Globus pallidus (tissue), 1 donor: ENCODE results near the gene CUL1.

ENCODE experiments used
- DNase-seq: peaks from one replicate; pipeline ENCODE4 v3.0.0-alpha.2; 2015; ENCODE audit warnings: low spot score

The CUL1 gene

GRCh38 chr7:148804343-148805235, 105.9 kb downstream of the CUL1 start:
- DNase-seq = no peak

- no peak for DNase-seq
Measured at GRCh38 chr7:148806187-148806586, 107.5 kb downstream of the CUL1 start.

GRCh38 chr7:148807436-148807835, 108.7 kb downstream of the CUL1 start:
- no peak for DNase-seq

GRCh38 chr7:148809856-148810255, 111.2 kb downstream of the CUL1 start:
- DNase-seq = no peak

- DNase-seq = no peak
Measured at GRCh38 chr7:148811892-148812291, 113.2 kb downstream of the CUL1 start.

- DNase-seq = no peak
Measured at GRCh38 chr7:148813890-148814289, 115.2 kb downstream of the CUL1 start.

- DNase-seq = peak; percentile 35
Measured at GRCh38 chr7:148814922-148815559, 116.3 kb downstream of the CUL1 start.

- no peak for DNase-seq
Measured at GRCh38 chr7:148815612-148816011, 116.9 kb downstream of the CUL1 start.

GRCh38 chr7:148819697-148820360, 121.1 kb downstream of the CUL1 start:
- DNase-seq = no peak

GRCh38 chr7:148821422-148821821, 122.7 kb downstream of the CUL1 start:
- no peak for DNase-seq

GRCh38 chr7:148824864-148825263, 126.2 kb downstream of the CUL1 start:
- DNase-seq = no peak

GRCh38 chr7:148825338-148825737, 126.6 kb downstream of the CUL1 start:
- no peak for DNase-seq

- no peak for DNase-seq
Measured at GRCh38 chr7:148828965-148829364, 130.3 kb downstream of the CUL1 start.

- DNase-seq = no peak
Measured at GRCh38 chr7:148830897-148831692, 132.4 kb downstream of the CUL1 start.

- no peak for DNase-seq
Measured at GRCh38 chr7:148831782-148832181, 133.1 kb downstream of the CUL1 start.

GRCh38 chr7:148834605-148835004, 135.9 kb downstream of the CUL1 start:
- DNase-seq = no peak

- DNase-seq = no peak
Measured at GRCh38 chr7:148835854-148836253, 137.2 kb downstream of the CUL1 start.

- DNase-seq = no peak
Measured at GRCh38 chr7:148838905-148839304, 140.2 kb downstream of the CUL1 start.

GRCh38 chr7:148847815-148848734, 149.4 kb downstream of the CUL1 start:
- no peak for DNase-seq

GRCh38 chr7:148849393-148850098, 150.8 kb downstream of the CUL1 start:
- no peak for DNase-seq
